Left ventricle myocardium inferior (tissue), 1 donor: ENCODE data around the gene NDE1. TPM values are rescaled to one million over a fixed set of nuclear protein-coding genes. Genes with fewer than 3 reads are reported as not detected.
"Not testable (repeated sequence)": the region's sequence is repeated elsewhere in the genome, so short reads cannot be mapped to it uniquely, and the experiment has no call there.

Experiments used
- DNase-seq: peaks from one replicate; pipeline ENCODE4 v3.0.0-alpha.2; 2020
- H3K27ac ChIP-seq: fragments of 200-600 bp; replicated peaks from 2 replicates; pipeline ENCODE4 v1.8.0; 2021
- H3K27me3 ChIP-seq: fragments of 200-600 bp; 2 replicates; pipeline ENCODE4 v1.8.0; 2021; ENCODE audit warnings: low read depth
- H3K36me3 ChIP-seq: fragments of 200-600 bp; 2 replicates; pipeline ENCODE4 v1.8.0; 2021
- H3K4me1 ChIP-seq: fragments of 200-600 bp; 2 replicates; pipeline ENCODE4 v1.8.0; 2021
- H3K4me3 ChIP-seq: fragments of 200-600 bp; 2 replicates; pipeline ENCODE4 v1.8.0; 2021; ENCODE audit warnings: mild to moderate bottlenecking, moderate library complexity
- H3K9me3 ChIP-seq: fragments of 200-600 bp; replicated peaks from 2 replicates; pipeline ENCODE4 v1.8.0; 2021
- CTCF ChIP-seq: fragments of 200-600 bp; IDR thresholded peaks from 2 replicates; pipeline ENCODE4 v1.8.0; 2021; ENCODE audit warnings: antibody characterized with exemption, mild to moderate bottlenecking, borderline replicate concordance
- intact Hi-C: fragments of 100-400 bp; cut with micrococcal nuclease; formaldehyde crosslinking; loops from one replicate; pipeline ENCODE4 v1.11.0; 2022
- total RNA-seq: library from RNA; stranded (reverse); fragmentation: NEBNext Ultra II Directional; extraction: Animal tissue kit (Norgen Biotek cat#: 25700); gene quantifications from one replicate; pipeline ENCODE4 v1.2.1, GENCODE V29; 2021
- donor health status: DM: no; HTN: yes; CAD: no; lungs with severe emphysema.

The NDE1 gene
- total RNA-seq, 1 donor from 2014 or later = 16.3 TPM

- Histone ChIP-seq H3K27ac (peak overlapping the region; percentile 97), H3K36me3 (no peaks in the 10 kb centered on the region), H3K4me3 (no peak overlapping the region), H3K27me3 (no peaks in the 10 kb centered on the region), H3K9me3 (no peaks in the 10 kb centered on the region), H3K4me1 (peaks cover 43% of the 10 kb centered on the region)
- no peak for TF ChIP-seq CTCF
- no peak for DNase-seq
- intact Hi-C loops = loop anchor here (10.0 kb wide), 1 partner anchor 60 kb away; no protein-coding TSS in a partner anchor
Measured at GRCh38 chr16:15644267-15644961, 5.6 kb upstream of the NDE1 start.

GRCh38 chr16:15644962-15645465, 5.0 kb upstream of the NDE1 start:
- intact Hi-C loops = loop anchor here (10.0 kb wide), 1 partner anchor 60 kb away; no protein-coding TSS in a partner anchor
- not testable (repeated sequence) for DNase-seq, H3K4me3 ChIP-seq, H3K36me3 ChIP-seq, H3K27me3 ChIP-seq, H3K9me3 ChIP-seq, H3K27ac ChIP-seq
- H3K4me1 ChIP-seq = peaks cover 44% of the 10 kb centered on the region

GRCh38 chr16:15646557-15647293, 3.3 kb upstream of the NDE1 start:
- H3K27me3 ChIP-seq, H3K4me3 ChIP-seq, DNase-seq, H3K36me3 ChIP-seq, H3K9me3 ChIP-seq, H3K27ac ChIP-seq: not testable (repeated sequence)
- intact Hi-C loops = loop anchor here (10.0 kb wide), 1 partner anchor 58 kb away; no protein-coding TSS in a partner anchor
- peaks cover 44% of the 10 kb centered on the region for H3K4me1 ChIP-seq

GRCh38 chr16:15647294-15648014, 2.6 kb upstream of the NDE1 start:
- no peaks in the 10 kb centered on the region for H3K9me3 ChIP-seq
- no peak overlapping the region for H3K27ac ChIP-seq
- no peaks in the 10 kb centered on the region for H3K27me3 ChIP-seq
- peaks cover 43% of the 10 kb centered on the region for H3K4me1 ChIP-seq
- intact Hi-C loops = loop anchor here (10.0 kb wide), 1 partner anchor 57 kb away; no protein-coding TSS in a partner anchor
- TF ChIP-seq CTCF = no peak
- H3K4me3 ChIP-seq = no peak overlapping the region
- H3K36me3 ChIP-seq = peaks cover 5% of the 10 kb centered on the region
- DNase-seq = no peak

GRCh38 chr16:15648135-15648730, 1.8 kb upstream of the NDE1 start:
- DNase-seq = no peak
- no peaks in the 10 kb centered on the region for H3K27me3 ChIP-seq
- TF ChIP-seq CTCF = no peak
- intact Hi-C loops = loop anchor here (10.0 kb wide), 1 partner anchor 57 kb away; no protein-coding TSS in a partner anchor
- peaks cover 11% of the 10 kb centered on the region for H3K36me3 ChIP-seq
- H3K9me3 ChIP-seq = no peaks in the 10 kb centered on the region
- H3K4me3 ChIP-seq = no peak overlapping the region
- H3K27ac ChIP-seq = no peak overlapping the region
- peaks cover 46% of the 10 kb centered on the region for H3K4me1 ChIP-seq

GRCh38 chr16:15649311-15649710, 734 bp upstream of the NDE1 start:
- H3K27me3 ChIP-seq, DNase-seq, H3K9me3 ChIP-seq: not testable (repeated sequence)
- Histone ChIP-seq H3K36me3 (peaks cover 11% of the 10 kb centered on the region), H3K4me1 (peaks cover 49% of the 10 kb centered on the region), H3K27ac (peak overlapping the region; percentile 95), H3K4me3 (peak overlapping the region; percentile 80)
- intact Hi-C loops = loop anchor here (10.0 kb wide), 1 partner anchor 55 kb away; no protein-coding TSS in a partner anchor
